Fibroblast of lung (primary cell): Measurements from ENCODE around the gene TMC1. TPM values are rescaled to one million over a fixed set of nuclear protein-coding genes. Genes with fewer than 3 reads are reported as not detected.

Source experiments
- DNase-seq, 2 donors: peaks; one replicate each; pipeline versions ENCODE4 v3.0.0 to v3.0.0-alpha.2; 2010; ENCODE audit warnings: low read depth in 2 of 2
- H2AFZ ChIP-seq: 2 replicates; pipeline ENCODE4 v1.5.1; 2012; ENCODE audit warnings: low read length, control low read depth, inconsistent platforms
- H3K27ac ChIP-seq: 2 replicates; pipeline ENCODE4 v1.5.1; 2011; ENCODE audit warnings: low read length, control low read depth; ENCODE audit not compliant: insufficient read depth
- H3K27me3 ChIP-seq: 2 replicates; pipeline ENCODE4 v1.5.1; 2011; ENCODE audit warnings: mild to moderate bottlenecking, low read length; ENCODE audit not compliant: control insufficient read depth, insufficient read depth
- H3K36me3 ChIP-seq: 2 replicates; pipeline ENCODE4 v1.5.1; 2011; ENCODE audit warnings: low read length; ENCODE audit not compliant: control insufficient read depth, insufficient read depth
- H3K4me1 ChIP-seq: 2 replicates; pipeline ENCODE4 v1.5.1; 2011; ENCODE audit warnings: low read length; ENCODE audit not compliant: control insufficient read depth, insufficient read depth; ENCODE audit errors: extremely low read depth
- H3K4me2 ChIP-seq: 2 replicates; pipeline ENCODE4 v1.5.1; 2011; ENCODE audit warnings: low read length, control low read depth; ENCODE audit not compliant: insufficient read depth; ENCODE audit errors: extremely low read depth
- H3K4me3 ChIP-seq, 4 experiments: fragments of 200-600 bp in 1 of 4; sonication (generic) in 1 of 4; replicated peaks in 1 of 4; 2 replicates each; pipeline ENCODE4 v1.5.1; 2011 to 2016; ENCODE audit warnings: low read length in 4 of 4, low read depth in 3 of 4, mild to moderate bottlenecking in 3 of 4, control low read depth in 2 of 4, inconsistent platforms in 1 of 4, mixed read lengths in 1 of 4; ENCODE audit not compliant: insufficient read depth in 1 of 4; ENCODE audit errors: control extremely low read depth in 1 of 4
- H3K79me2 ChIP-seq: 2 replicates; pipeline ENCODE4 v1.5.1; 2012; ENCODE audit warnings: mild to moderate bottlenecking, low read length, inconsistent platforms; ENCODE audit not compliant: control insufficient read depth, insufficient read depth
- H3K9ac ChIP-seq: 2 replicates; pipeline ENCODE4 v1.5.1; 2011; ENCODE audit warnings: mild to moderate bottlenecking, low read length, control low read depth; ENCODE audit not compliant: insufficient read depth
- H3K9me3 ChIP-seq: 2 replicates; pipeline ENCODE4 v1.5.1; 2012; ENCODE audit warnings: low read depth, low read length; ENCODE audit not compliant: control insufficient read depth, insufficient read depth
- H4K20me1 ChIP-seq: 2 replicates; pipeline ENCODE4 v1.5.1; 2011; ENCODE audit warnings: low read length; ENCODE audit not compliant: control insufficient read depth, insufficient read depth; ENCODE audit errors: extremely low read depth
- EZH2 ChIP-seq: IDR thresholded peaks from 2 replicates; pipeline ENCODE4 v1.5.1; 2012; ENCODE audit warnings: low read length, control low read depth, mild to moderate bottlenecking; ENCODE audit errors: missing control alignments
- polyA plus RNA-seq, 2 donors: library from polyadenylated mRNA; depleted of rRNA in 1 of 2; stranded (reverse) in 1 of 2; unstranded in 1 of 2; fragments of >200 nt; gene quantifications; 2 replicates each; pipeline ENCODE4 v1.2.1, GENCODE V29; 2011 to 2012; ENCODE audit warnings: missing spikeins in 1 of 2
- total RNA-seq: library from RNA; depleted of rRNA; stranded (reverse); fragments of >200 nt; gene quantifications from 2 replicates; pipeline ENCODE4 v1.2.1, GENCODE V29; 2014
- TF ChIP-seq, protein P1 (sequence below), 2 donors: IDR thresholded peaks in 1 of 2; conservative IDR thresholded peaks in 1 of 2; 1 replicate in 1 of 2; 2 replicates in 1 of 2; pipeline ENCODE4 v1.5.1; 2011 to 2012; ENCODE audit warnings: low read length in 2 of 2, control low read depth in 1 of 2, inconsistent platforms in 1 of 2, low read depth in 1 of 2, mild to moderate bottlenecking in 1 of 2

TMC1 gene
- total and polyA plus RNA-seq, 2 donors (not counting 1 experiment from before 2014, with no cell fraction given): 0.27 to 0.33 TPM

- TF ChIP-seq, protein P1, sequence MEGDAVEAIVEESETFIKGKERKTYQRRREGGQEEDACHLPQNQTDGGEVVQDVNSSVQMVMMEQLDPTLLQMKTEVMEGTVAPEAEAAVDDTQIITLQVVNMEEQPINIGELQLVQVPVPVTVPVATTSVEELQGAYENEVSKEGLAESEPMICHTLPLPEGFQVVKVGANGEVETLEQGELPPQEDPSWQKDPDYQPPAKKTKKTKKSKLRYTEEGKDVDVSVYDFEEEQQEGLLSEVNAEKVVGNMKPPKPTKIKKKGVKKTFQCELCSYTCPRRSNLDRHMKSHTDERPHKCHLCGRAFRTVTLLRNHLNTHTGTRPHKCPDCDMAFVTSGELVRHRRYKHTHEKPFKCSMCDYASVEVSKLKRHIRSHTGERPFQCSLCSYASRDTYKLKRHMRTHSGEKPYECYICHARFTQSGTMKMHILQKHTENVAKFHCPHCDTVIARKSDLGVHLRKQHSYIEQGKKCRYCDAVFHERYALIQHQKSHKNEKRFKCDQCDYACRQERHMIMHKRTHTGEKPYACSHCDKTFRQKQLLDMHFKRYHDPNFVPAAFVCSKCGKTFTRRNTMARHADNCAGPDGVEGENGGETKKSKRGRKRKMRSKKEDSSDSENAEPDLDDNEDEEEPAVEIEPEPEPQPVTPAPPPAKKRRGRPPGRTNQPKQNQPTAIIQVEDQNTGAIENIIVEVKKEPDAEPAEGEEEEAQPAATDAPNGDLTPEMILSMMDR (conservative IDR thresholded peaks at IDR 0.05 in 1 of 2, IDR thresholded peaks at IDR 0.05 in 1 of 2; ENCODE audit: low read depth in 1 of 2, low read length in 2 of 2): no peak
- TF ChIP-seq EZH2: no peak
- DNase-seq: no peak
- H2AFZ ChIP-seq: no peak overlapping the region
- H3K4me1 ChIP-seq: no peaks in the 10 kb centered on the region
- no peaks in the 10 kb centered on the region for H3K36me3 ChIP-seq
- no peak overlapping the region for H3K27ac ChIP-seq
- H4K20me1 ChIP-seq: no peaks in the 10 kb centered on the region
- H3K4me3 ChIP-seq: no peak overlapping the region
- no peaks in the 10 kb centered on the region for H3K79me2 ChIP-seq
- no peaks in the 10 kb centered on the region for H3K27me3 ChIP-seq
- H3K9me3 ChIP-seq: no peaks in the 10 kb centered on the region
- no peak overlapping the region for H3K9ac ChIP-seq
- H3K4me2 ChIP-seq: no peak overlapping the region
These were observed 124.7 kb downstream of the TMC1 start for GRCh38 chr9:72646061-72646460.

DNA sequence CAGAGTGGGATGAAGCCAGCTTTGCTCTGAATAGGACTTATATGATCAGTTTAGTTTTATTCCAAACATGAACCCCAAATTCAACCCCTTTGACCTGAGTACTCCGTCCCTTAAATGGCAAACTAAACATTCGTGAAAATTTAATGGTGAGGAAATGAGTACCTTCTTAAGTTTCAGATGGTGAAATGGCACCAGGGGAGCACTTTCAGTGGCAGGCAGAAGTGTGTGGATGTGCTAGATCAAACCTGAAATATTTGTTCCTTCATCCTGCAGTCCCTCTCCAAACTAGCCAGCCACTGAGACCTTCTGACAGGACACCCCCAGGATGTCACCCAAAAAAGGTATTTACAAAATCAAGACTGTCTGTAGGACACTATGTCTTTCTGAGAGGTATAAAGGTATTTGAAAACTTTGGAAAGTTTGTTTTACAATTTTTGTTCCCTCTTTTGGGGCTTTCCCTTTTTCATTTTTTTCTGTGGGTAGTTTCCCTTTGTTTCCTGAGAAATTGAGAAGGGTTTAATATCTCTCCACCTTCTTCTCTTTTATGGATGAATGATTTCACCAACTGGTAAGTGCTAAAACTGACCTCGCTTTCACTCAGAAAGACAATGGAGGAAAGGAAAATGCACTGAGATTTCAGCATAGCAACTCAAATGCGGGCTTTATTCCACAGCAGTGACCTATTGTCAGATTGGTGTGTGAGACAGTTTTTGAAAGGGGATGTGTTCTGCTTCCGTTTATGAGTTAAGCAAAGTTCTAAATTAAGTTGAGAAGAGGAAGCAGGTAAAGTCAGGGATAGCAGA is 127.1 kb downstream of the TMC1 start:
- Histone ChIP-seq H3K4me3 (no peak overlapping the region), H3K36me3 (no peaks in the 10 kb centered on the region), H2AFZ (no peak overlapping the region), H3K4me1 (no peaks in the 10 kb centered on the region), H3K9me3 (no peaks in the 10 kb centered on the region), H3K27me3 (no peaks in the 10 kb centered on the region), H3K9ac (no peak overlapping the region), H3K4me2 (no peak overlapping the region), H3K27ac (no peak overlapping the region), H3K79me2 (no peaks in the 10 kb centered on the region), H4K20me1 (no peaks in the 10 kb centered on the region)
- no peak for TF ChIP-seq EZH2
- TF ChIP-seq, protein P1 (conservative IDR thresholded peaks at IDR 0.05 in 1 of 2, IDR thresholded peaks at IDR 0.05 in 1 of 2; ENCODE audit: low read depth in 1 of 2, low read length in 2 of 2): no peak
- DNase-seq: no peak

- H3K27ac ChIP-seq: no peak overlapping the region
- no peak for DNase-seq
- no peak overlapping the region for H3K4me2 ChIP-seq
- no peaks in the 10 kb centered on the region for H3K27me3 ChIP-seq
- no peak overlapping the region for H3K4me3 ChIP-seq
- H3K36me3 ChIP-seq: no peaks in the 10 kb centered on the region
- TF ChIP-seq, protein P1 (conservative IDR thresholded peaks at IDR 0.05 in 1 of 2, IDR thresholded peaks at IDR 0.05 in 1 of 2; ENCODE audit: low read depth in 1 of 2, low read length in 2 of 2): no peak
- no peak for TF ChIP-seq EZH2
- no peaks in the 10 kb centered on the region for H3K9me3 ChIP-seq
- no peak overlapping the region for H2AFZ ChIP-seq
- no peak overlapping the region for H3K9ac ChIP-seq
- no peaks in the 10 kb centered on the region for H4K20me1 ChIP-seq
- no peaks in the 10 kb centered on the region for H3K4me1 ChIP-seq
- H3K79me2 ChIP-seq: no peaks in the 10 kb centered on the region
These were observed 127.7 kb downstream of the TMC1 start for GRCh38 chr9:72649127-72649442.
